HepG2 (cell line): ENCODE data around the gene PLIN4. TPM values are rescaled to one million over a fixed set of nuclear protein-coding genes. Genes with fewer than 3 reads are reported as not detected.

Source experiments
- CCDC6 ChIP-seq: sonication (generic); formaldehyde crosslinking; IDR thresholded peaks from 2 replicates; pipeline ENCODE4 v1.8.1; 2022; ENCODE audit warnings: mild to moderate bottlenecking, missing genetic modification reagents, moderate library complexity
- GABPB1 ChIP-seq: IDR thresholded peaks from 2 replicates; pipeline ENCODE4 v1.6.1; 2016; ENCODE audit warnings: mild to moderate bottlenecking, missing genetic modification reagents, moderate library complexity, missing compliant biosample characterization
- RXRB ChIP-seq: IDR thresholded peaks from 2 replicates; pipeline ENCODE4 v1.6.1; 2016; ENCODE audit warnings: borderline replicate concordance, missing genetic modification reagents, missing compliant biosample characterization
- ZBTB38 ChIP-seq: sonication (generic); formaldehyde crosslinking; IDR thresholded peaks from 2 replicates; pipeline ENCODE4 v1.5.1; 2020; ENCODE audit warnings: mild to moderate bottlenecking, missing genetic modification reagents
- polyA plus RNA-seq, 8 experiments: library from polyadenylated mRNA; depleted of rRNA in 3 of 8; stranded (reverse) in 7 of 8; unstranded in 1 of 8; fragments of >200 nt; fragmentation: Illumina TruSeq in 4 of 8; extraction: Trizol in 4 of 8; gene quantifications; 2 replicates each; pipeline versions ENCODE4 v1.2.1 to v1.2.3, GENCODE V29; 2011 to 2016; ENCODE audit warnings: low read depth in 4 of 8, missing spikeins in 1 of 8, mixed read lengths in 1 of 8; ENCODE audit not compliant: insufficient read depth in 1 of 8
- total RNA-seq, 5 experiments: library from RNA; depleted of rRNA; stranded (reverse); fragments of >200 nt; fragmentation: Illumina TruSeq; extraction: Trizol; gene quantifications; 2 replicates each; pipeline ENCODE4 v1.2.3, GENCODE V29; 2016; ENCODE audit warnings: low read depth in 1 of 5
- TF ChIP-seq, protein P1 (sequence below): sonication (generic); formaldehyde crosslinking; IDR thresholded peaks from 2 replicates; pipeline ENCODE4 v1.5.1; 2020; ENCODE audit warnings: mild to moderate bottlenecking, missing genetic modification reagents, moderate library complexity
- TF ChIP-seq, protein P2 (sequence below): sonication (generic); formaldehyde crosslinking; IDR thresholded peaks from 2 replicates; pipeline ENCODE4 v1.8.0; 2022; ENCODE audit warnings: mild to moderate bottlenecking, missing genetic modification reagents; ENCODE audit not compliant: insufficient replicate concordance
- TF ChIP-seq, protein P3 (sequence below): sonication (generic); formaldehyde crosslinking; IDR thresholded peaks from 2 replicates; pipeline ENCODE4 v1.4.0; 2020; ENCODE audit warnings: low read depth, mild to moderate bottlenecking, missing genetic modification reagents
- TF ChIP-seq, protein P4 (sequence below): sonication (generic); formaldehyde crosslinking; conservative IDR thresholded peaks from 2 replicates; pipeline ENCODE4 v1.4.0; 2020; ENCODE audit warnings: missing genetic modification reagents

PLIN4 gene
- total and polyA plus RNA-seq, 2 of the 13 experiments (the other 11 are each of a cell fraction or from before 2014, with no cell fraction given), result 1.1 to 1.3 TPM

DNA sequence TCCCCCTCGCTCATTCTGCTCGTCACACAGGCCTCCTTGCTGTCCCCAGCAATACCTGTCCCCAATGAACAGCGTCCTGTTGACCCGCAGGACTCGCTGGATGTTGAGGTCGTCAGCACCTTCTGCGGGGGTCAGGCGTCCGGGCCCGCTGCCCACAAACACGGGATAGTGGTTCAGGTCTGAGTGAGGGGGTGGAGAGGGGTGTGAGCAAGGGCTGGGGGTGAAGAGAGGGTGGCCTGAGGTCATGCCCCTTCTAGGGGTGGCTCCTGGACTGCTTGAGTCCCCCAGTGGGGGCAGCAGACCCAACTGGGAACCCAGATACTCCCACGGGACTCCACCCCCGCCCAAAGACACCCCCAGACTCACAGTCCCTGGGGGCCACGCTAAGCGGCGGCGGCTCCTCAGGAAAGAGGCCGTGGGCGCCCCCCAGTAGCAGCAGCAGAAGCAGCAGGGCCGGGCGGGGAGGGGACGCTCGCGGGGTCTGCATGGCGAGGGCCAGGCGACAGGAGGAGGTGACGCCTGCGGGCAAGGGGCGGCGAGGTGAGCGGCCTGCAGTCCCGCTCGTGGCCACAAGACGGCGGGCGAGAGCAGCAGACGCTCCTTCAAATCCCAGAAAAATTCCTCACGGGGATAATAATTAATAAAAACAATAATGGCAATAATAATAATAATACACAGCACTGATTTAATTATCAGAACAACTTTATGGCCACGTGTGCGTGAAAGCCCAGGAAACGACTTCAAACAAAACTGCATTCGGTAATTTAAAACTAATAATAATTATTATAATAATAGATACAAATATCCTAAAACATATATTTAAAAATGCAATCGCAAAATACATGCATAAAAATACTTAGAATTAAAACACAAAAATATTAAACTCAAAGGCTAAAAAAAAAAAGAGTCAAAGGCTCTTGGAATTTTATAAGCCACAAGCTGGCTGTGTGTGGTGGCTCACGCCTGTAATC lies 40.0 kb upstream of the PLIN4 start (continued):
- TF ChIP-seq, protein P1, sequence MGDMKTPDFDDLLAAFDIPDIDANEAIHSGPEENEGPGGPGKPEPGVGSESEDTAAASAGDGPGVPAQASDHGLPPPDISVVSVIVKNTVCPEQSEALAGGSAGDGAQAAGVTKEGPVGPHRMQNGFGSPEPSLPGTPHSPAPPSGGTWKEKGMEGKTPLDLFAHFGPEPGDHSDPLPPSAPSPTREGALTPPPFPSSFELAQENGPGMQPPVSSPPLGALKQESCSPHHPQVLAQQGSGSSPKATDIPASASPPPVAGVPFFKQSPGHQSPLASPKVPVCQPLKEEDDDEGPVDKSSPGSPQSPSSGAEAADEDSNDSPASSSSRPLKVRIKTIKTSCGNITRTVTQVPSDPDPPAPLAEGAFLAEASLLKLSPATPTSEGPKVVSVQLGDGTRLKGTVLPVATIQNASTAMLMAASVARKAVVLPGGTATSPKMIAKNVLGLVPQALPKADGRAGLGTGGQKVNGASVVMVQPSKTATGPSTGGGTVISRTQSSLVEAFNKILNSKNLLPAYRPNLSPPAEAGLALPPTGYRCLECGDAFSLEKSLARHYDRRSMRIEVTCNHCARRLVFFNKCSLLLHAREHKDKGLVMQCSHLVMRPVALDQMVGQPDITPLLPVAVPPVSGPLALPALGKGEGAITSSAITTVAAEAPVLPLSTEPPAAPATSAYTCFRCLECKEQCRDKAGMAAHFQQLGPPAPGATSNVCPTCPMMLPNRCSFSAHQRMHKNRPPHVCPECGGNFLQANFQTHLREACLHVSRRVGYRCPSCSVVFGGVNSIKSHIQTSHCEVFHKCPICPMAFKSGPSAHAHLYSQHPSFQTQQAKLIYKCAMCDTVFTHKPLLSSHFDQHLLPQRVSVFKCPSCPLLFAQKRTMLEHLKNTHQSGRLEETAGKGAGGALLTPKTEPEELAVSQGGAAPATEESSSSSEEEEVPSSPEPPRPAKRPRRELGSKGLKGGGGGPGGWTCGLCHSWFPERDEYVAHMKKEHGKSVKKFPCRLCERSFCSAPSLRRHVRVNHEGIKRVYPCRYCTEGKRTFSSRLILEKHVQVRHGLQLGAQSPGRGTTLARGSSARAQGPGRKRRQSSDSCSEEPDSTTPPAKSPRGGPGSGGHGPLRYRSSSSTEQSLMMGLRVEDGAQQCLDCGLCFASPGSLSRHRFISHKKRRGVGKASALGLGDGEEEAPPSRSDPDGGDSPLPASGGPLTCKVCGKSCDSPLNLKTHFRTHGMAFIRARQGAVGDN, result 0 out of 2 replicates have a peak, but pooled peaks have one; percentile 4
- TF ChIP-seq, protein P2, sequence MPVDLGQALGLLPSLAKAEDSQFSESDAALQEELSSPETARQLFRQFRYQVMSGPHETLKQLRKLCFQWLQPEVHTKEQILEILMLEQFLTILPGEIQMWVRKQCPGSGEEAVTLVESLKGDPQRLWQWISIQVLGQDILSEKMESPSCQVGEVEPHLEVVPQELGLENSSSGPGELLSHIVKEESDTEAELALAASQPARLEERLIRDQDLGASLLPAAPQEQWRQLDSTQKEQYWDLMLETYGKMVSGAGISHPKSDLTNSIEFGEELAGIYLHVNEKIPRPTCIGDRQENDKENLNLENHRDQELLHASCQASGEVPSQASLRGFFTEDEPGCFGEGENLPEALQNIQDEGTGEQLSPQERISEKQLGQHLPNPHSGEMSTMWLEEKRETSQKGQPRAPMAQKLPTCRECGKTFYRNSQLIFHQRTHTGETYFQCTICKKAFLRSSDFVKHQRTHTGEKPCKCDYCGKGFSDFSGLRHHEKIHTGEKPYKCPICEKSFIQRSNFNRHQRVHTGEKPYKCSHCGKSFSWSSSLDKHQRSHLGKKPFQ, result no peak
- TF ChIP-seq, protein P3, sequence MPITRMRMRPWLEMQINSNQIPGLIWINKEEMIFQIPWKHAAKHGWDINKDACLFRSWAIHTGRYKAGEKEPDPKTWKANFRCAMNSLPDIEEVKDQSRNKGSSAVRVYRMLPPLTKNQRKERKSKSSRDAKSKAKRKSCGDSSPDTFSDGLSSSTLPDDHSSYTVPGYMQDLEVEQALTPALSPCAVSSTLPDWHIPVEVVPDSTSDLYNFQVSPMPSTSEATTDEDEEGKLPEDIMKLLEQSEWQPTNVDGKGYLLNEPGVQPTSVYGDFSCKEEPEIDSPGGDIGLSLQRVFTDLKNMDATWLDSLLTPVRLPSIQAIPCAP (CRISPR knock-in tag), result no peak
- TF ChIP-seq CCDC6 (CRISPR knock-in tag) (no peak), RXRB (CRISPR knock-in tag) (no peak), GABPB1 (CRISPR knock-in tag) (peak; percentile 42; the same call in 1 of the 2 replicates), ZBTB38 (CRISPR knock-in tag) (peak; percentile 55)
- TF ChIP-seq, protein P4, sequence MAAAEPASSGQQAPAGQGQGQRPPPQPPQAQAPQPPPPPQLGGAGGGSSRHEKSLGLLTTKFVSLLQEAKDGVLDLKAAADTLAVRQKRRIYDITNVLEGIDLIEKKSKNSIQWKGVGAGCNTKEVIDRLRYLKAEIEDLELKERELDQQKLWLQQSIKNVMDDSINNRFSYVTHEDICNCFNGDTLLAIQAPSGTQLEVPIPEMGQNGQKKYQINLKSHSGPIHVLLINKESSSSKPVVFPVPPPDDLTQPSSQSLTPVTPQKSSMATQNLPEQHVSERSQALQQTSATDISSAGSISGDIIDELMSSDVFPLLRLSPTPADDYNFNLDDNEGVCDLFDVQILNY, result no peak
